Bronchial epithelial cell (primary cell): ENCODE results near the gene PKHD1. TPM values are rescaled to one million over a fixed set of nuclear protein-coding genes. Genes with fewer than 3 reads are reported as not detected.
A peak's percentile ranks its signal among the peaks of the same experiment; 100 is the strongest.

Experiments used
- DNase-seq: peaks from one replicate; pipeline ENCODE4 v3.0.0-alpha.2; 2010; ENCODE audit warnings: low read depth
- FAIRE-seq: peaks from 2 replicates; lab custom pipeline; 2011; peaks lifted over from hg19 to GRCh38; lab: Jason Lieb, UNC
- H3K27me3 ChIP-seq: 2 replicates; pipeline ENCODE4 v1.5.1; 2011; ENCODE audit warnings: low read length; ENCODE audit not compliant: control insufficient read depth, insufficient read depth
- H3K36me3 ChIP-seq: 2 replicates; pipeline ENCODE4 v1.5.1; 2011; ENCODE audit warnings: low read length; ENCODE audit not compliant: control insufficient read depth, insufficient read depth
- H3K4me3 ChIP-seq: 2 replicates; pipeline ENCODE4 v1.5.1; 2011; ENCODE audit warnings: mild to moderate bottlenecking, low read depth, low read length, control low read depth
- total RNA-seq: library from RNA; depleted of rRNA; stranded (reverse); fragments of >200 nt; gene quantifications from 2 replicates; pipeline ENCODE4 v1.2.1, GENCODE V29; 2014
- TF ChIP-seq, protein P1 (sequence below): IDR thresholded peaks from 2 replicates; pipeline ENCODE4 v1.5.1; 2011; ENCODE audit warnings: mild to moderate bottlenecking, moderate library complexity, low read length, control low read depth, inconsistent platforms; ENCODE audit not compliant: insufficient read depth, severe bottlenecking

PKHD1 gene
- total RNA-seq, 1 donor from 2014 or later, result not detected

- H3K27me3 ChIP-seq, result no peaks in the 10 kb centered on the region
- no peaks in the 10 kb centered on the region for H3K36me3 ChIP-seq
- TF ChIP-seq, protein P1, sequence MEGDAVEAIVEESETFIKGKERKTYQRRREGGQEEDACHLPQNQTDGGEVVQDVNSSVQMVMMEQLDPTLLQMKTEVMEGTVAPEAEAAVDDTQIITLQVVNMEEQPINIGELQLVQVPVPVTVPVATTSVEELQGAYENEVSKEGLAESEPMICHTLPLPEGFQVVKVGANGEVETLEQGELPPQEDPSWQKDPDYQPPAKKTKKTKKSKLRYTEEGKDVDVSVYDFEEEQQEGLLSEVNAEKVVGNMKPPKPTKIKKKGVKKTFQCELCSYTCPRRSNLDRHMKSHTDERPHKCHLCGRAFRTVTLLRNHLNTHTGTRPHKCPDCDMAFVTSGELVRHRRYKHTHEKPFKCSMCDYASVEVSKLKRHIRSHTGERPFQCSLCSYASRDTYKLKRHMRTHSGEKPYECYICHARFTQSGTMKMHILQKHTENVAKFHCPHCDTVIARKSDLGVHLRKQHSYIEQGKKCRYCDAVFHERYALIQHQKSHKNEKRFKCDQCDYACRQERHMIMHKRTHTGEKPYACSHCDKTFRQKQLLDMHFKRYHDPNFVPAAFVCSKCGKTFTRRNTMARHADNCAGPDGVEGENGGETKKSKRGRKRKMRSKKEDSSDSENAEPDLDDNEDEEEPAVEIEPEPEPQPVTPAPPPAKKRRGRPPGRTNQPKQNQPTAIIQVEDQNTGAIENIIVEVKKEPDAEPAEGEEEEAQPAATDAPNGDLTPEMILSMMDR, result no peak
- DNase-seq, result no peak
- no peak for FAIRE-seq
- H3K4me3 ChIP-seq, result no peak overlapping the region
These were observed 119.1 kb downstream of the PKHD1 start for GRCh38 chr6:51968265-51968664.

DNA sequence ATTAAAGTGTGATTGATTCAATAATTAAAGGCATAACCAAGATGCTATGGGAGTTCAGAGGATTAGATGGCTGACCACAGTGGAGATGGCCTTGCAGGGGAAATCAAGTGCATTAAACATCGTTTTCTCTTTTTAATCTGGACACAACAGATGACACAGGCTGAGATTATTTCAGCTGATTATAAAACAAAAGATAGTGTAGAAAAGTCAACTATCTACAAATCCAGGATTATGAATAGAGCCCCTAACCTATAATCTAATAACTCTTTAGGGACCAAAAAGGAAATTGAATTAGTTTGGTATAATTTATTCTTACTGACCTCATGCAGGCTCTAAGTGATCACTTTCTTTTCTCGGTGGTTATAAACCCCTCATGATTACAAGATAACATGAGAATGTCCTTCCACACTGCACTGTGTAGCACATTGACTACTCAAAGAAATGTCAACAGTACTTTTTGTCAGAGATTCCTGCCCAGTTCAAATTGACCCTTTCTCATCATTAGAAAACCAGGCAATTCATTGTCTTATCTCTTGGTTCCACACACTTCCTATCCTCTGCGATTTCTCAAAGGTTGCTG is 122.1 kb downstream of the PKHD1 start:
- Histone ChIP-seq H3K4me3 (no peak overlapping the region), H3K36me3 (no peaks in the 10 kb centered on the region), H3K27me3 (no peaks in the 10 kb centered on the region)
- FAIRE-seq (no peak), DNase-seq (no peak)
- TF ChIP-seq, protein P1, result no peak

GRCh38 chr6:51963980-51964379 is 123.4 kb downstream of the PKHD1 start:
- no peak overlapping the region for H3K4me3 ChIP-seq
- FAIRE-seq, result no peak
- H3K27me3 ChIP-seq, result no peaks in the 10 kb centered on the region
- peak; percentile 4 for DNase-seq
- no peaks in the 10 kb centered on the region for H3K36me3 ChIP-seq
- TF ChIP-seq, protein P1, result no peak

DNA sequence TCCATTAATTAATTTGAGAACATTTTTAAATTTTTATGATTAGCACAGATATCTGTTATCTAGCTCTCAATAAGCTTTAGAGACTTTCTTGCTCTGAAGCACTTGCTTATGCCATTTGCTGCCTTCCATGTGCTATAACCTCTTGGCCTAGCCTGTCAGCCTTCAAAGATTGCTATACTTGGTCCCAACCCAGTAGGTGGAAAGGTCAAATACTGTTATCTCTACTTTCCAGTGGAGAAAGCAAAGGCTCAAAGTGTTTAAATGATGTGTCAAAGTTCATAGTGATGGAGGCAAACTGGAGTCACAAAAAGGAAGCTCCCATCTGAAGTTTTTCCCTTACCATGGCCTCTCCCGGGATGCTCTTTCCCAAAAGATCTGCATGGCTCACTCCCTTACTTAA is 125.1 kb downstream of the PKHD1 start:
- DNase-seq (no peak), FAIRE-seq (no peak)
- no peaks in the 10 kb centered on the region for H3K27me3 ChIP-seq
- TF ChIP-seq, protein P1, result no peak
- H3K36me3 ChIP-seq, result no peaks in the 10 kb centered on the region
- no peak overlapping the region for H3K4me3 ChIP-seq

DNA sequence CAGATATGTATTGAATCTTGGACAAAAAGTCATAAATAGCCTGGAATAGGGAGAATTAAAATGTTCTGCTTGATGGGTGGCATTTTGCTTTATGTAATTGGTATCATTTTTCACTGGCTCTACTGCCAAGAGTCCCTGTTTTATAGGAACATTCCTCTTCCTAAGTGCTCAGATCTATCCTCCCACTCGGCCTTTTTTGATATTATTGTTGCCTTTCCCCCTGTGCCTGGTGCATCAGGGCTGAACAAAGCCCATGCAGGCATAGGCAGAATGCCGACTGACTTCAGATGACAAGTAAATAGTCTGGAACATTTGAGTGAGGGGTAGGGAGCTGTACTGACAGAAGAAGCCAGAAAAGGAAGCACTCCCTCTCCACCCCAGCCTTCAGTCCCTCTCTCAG is 127.0 kb downstream of the PKHD1 start:
- no peaks in the 10 kb centered on the region for H3K36me3 ChIP-seq
- no peak for FAIRE-seq
- no peak for DNase-seq
- TF ChIP-seq, protein P1, result no peak
- H3K27me3 ChIP-seq, result no peaks in the 10 kb centered on the region
- no peak overlapping the region for H3K4me3 ChIP-seq
